Upper lobe of right lung (tissue), 1 donor: Measurements from ENCODE around the gene HOXD10. TPM values are rescaled to one million over a fixed set of nuclear protein-coding genes. Genes with fewer than 3 reads are reported as not detected.

Experiments
- ATAC-seq: fragments of 200-7000 bp; cut with Tn5 transposase; one replicate; pipeline ENCODE4 v1.9.1; 2020; ENCODE audit warnings: mild to moderate bottlenecking, moderate library complexity
- DNase-seq: peaks from one replicate; pipeline ENCODE4 v3.0.0-alpha.2; 2020
- H3K27ac ChIP-seq: fragments of 200-600 bp; one replicate; pipeline ENCODE4 v1.8.0; 2022
- H3K27me3 ChIP-seq: fragments of 200-600 bp; one replicate; pipeline ENCODE4 v1.8.0; 2022; ENCODE audit warnings: mild to moderate bottlenecking
- H3K36me3 ChIP-seq: fragments of 200-600 bp; one replicate; pipeline ENCODE4 v1.8.0; 2022
- H3K4me1 ChIP-seq: fragments of 200-600 bp; one replicate; pipeline ENCODE4 v1.8.0; 2022
- H3K4me3 ChIP-seq: fragments of 200-600 bp; one replicate; pipeline ENCODE4 v1.8.0; 2022; ENCODE audit warnings: mild to moderate bottlenecking
- H3K9me3 ChIP-seq: fragments of 200-600 bp; one replicate; pipeline ENCODE4 v1.8.0; 2022
- CTCF ChIP-seq: fragments of 200-600 bp; IDR thresholded peaks from one replicate; pipeline ENCODE4 v1.8.0; 2022; ENCODE audit warnings: antibody characterized with exemption
- intact Hi-C: fragments of 100-400 bp; cut with DNase I; formaldehyde crosslinking; loops from one replicate; pipeline ENCODE4 v1.11.0; 2022
- total RNA-seq: library from RNA; stranded (reverse); fragmentation: NEBNext Ultra II Directional; extraction: Animal tissue kit (Norgen Biotek cat#: 25700); gene quantifications from one replicate; pipeline ENCODE4 v1.2.1, GENCODE V29; 2021
- donor health status: DM: no; HTN: yes; CAD: no; lungs with severe emphysema.

The HOXD10 gene
- total RNA-seq, 1 donor from 2014 or later, result 0.55 TPM

GRCh38 chr2:176096986-176097819 is 19.4 kb upstream of the HOXD10 start:
- DNase-seq (peak; percentile 80), ATAC-seq (peak; percentile 90)
- Histone ChIP-seq H3K4me3 (peak overlapping the region; percentile 45), H3K9me3 (no peaks in the 10 kb centered on the region), H3K4me1 (peaks cover 23% of the 10 kb centered on the region), H3K36me3 (no peaks in the 10 kb centered on the region), H3K27ac (no peak overlapping the region), H3K27me3 (peaks cover 99% of the 10 kb centered on the region)
- intact Hi-C loops, result no loop called here
- peak; percentile 86 for TF ChIP-seq CTCF

GRCh38 chr2:176097820-176098365 is 18.7 kb upstream of the HOXD10 start:
- Histone ChIP-seq H3K4me1 (peaks cover 20% of the 10 kb centered on the region), H3K4me3 (no peak overlapping the region), H3K36me3 (no peaks in the 10 kb centered on the region), H3K27ac (no peak overlapping the region), H3K9me3 (no peaks in the 10 kb centered on the region), H3K27me3 (peaks cover 99% of the 10 kb centered on the region)
- intact Hi-C loops, result no loop called here
- ATAC-seq (no peak), DNase-seq (no peak)
- TF ChIP-seq CTCF, result no peak

- Histone ChIP-seq H3K9me3 (no peaks in the 10 kb centered on the region), H3K27ac (no peak overlapping the region), H3K36me3 (no peaks in the 10 kb centered on the region), H3K4me3 (no peak overlapping the region), H3K4me1 (peaks cover 14% of the 10 kb centered on the region), H3K27me3 (peaks cover 99% of the 10 kb centered on the region)
- ATAC-seq (no peak), DNase-seq (peak; percentile 62)
- intact Hi-C loops, result no loop called here
- TF ChIP-seq CTCF, result no peak
These were observed 18.0 kb upstream of the HOXD10 start for GRCh38 chr2:176098366-176099158.

- no peak for ATAC-seq
- DNase-seq, result no peak
These were observed 17.3 kb upstream of the HOXD10 start for GRCh38 chr2:176099159-176099727.

More at GRCh38 chr2:176099159-176099727, 17.3 kb upstream of the HOXD10 start:
- Histone ChIP-seq H3K36me3 (no peaks in the 10 kb centered on the region), H3K4me3 (no peak overlapping the region), H3K27ac (no peak overlapping the region), H3K27me3 (peaks cover 99% of the 10 kb centered on the region), H3K4me1 (peaks cover 14% of the 10 kb centered on the region), H3K9me3 (no peaks in the 10 kb centered on the region)
- intact Hi-C loops, result no loop called here
- TF ChIP-seq CTCF, result no peak
